ENCODE results near the gene SNX5. TPM values are rescaled to one million over a fixed set of nuclear protein-coding genes. Genes with fewer than 3 reads are reported as not detected.
A peak's percentile ranks its signal among the peaks of the same experiment; 100 is the strongest.

Gene SNX5
- total and polyA plus RNA-seq, 2 of the 13 experiments (the other 11 are each of a cell fraction or from before 2014, with no cell fraction given) = 664 to 1,040 TPM

DNA sequence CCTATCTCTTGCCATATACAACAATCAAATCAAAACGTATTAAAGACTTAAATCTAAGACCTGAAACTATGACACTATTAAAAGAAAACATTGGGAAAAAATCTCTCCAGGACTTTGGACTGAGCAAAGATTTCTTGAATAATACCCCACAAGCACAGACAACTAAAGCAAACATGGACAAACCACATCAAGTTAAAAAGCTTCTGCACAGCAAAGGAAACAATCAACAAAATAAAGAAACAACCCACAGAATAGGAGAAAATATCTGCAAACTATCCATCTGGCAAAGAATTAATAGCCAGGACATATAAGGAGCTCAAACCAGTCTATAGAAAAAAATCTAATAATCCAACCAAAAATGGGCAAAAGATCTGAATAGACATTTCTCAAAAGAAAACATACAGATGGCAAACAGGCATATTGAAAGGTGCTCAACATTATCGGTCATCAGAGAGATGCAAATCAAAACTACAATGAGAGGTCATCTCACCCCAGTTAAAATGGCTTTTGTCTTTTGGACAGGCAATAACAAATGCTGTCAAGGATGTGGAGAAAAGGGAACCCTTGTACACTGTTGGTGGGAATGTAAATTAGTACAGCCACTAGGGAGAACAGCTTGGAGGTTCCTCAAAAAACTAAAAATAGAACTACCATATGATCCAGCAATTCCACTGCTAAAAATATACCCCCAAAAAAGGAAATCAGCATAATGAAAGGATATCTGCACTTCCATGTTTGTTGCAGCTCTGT lies 76.2 kb downstream of the SNX5 start (continued):
- no peak for TF ChIP-seq MAFK (conservative IDR thresholded peaks at IDR 0.05 in 1 of 2, IDR thresholded peaks at IDR 0.05 in 1 of 2; ENCODE audit: low read length in 2 of 2)
- no peak for TF ChIP-seq ZNF530 (CRISPR knock-in tag; IDR thresholded peaks at IDR 0.05; ENCODE audit: low read depth)
- TF ChIP-seq SPEN (CRISPR knock-in tag; IDR thresholded peaks at IDR 0.05; ENCODE audit: low read depth) = no peak
- no peak for TF ChIP-seq ZNF720 (CRISPR knock-in tag; IDR thresholded peaks at IDR 0.05)
- no peak for TF ChIP-seq ZNF12 (CRISPR knock-in tag; IDR thresholded peaks at IDR 0.05)
- TF ChIP-seq, protein P1, sequence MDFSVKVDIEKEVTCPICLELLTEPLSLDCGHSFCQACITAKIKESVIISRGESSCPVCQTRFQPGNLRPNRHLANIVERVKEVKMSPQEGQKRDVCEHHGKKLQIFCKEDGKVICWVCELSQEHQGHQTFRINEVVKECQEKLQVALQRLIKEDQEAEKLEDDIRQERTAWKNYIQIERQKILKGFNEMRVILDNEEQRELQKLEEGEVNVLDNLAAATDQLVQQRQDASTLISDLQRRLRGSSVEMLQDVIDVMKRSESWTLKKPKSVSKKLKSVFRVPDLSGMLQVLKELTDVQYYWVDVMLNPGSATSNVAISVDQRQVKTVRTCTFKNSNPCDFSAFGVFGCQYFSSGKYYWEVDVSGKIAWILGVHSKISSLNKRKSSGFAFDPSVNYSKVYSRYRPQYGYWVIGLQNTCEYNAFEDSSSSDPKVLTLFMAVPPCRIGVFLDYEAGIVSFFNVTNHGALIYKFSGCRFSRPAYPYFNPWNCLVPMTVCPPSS (IDR thresholded peaks at IDR 0.05) = no peak
- peak; percentile 28; the same call in 1 of the 2 replicates for TF ChIP-seq THAP11 (CRISPR knock-in tag; IDR thresholded peaks at IDR 0.05)
- no peak for TF ChIP-seq EHMT2 (IDR thresholded peaks at IDR 0.05; ENCODE audit: borderline replicate concordance, low read depth, low read length)
- no peak for TF ChIP-seq ZNF468 (CRISPR knock-in tag; IDR thresholded peaks at IDR 0.05)
- TF ChIP-seq IKZF4 (CRISPR knock-in tag; IDR thresholded peaks at IDR 0.05; ENCODE audit: borderline replicate concordance, low read depth, not compliant biosample characterization) = no peak
- TF ChIP-seq, protein P2, sequence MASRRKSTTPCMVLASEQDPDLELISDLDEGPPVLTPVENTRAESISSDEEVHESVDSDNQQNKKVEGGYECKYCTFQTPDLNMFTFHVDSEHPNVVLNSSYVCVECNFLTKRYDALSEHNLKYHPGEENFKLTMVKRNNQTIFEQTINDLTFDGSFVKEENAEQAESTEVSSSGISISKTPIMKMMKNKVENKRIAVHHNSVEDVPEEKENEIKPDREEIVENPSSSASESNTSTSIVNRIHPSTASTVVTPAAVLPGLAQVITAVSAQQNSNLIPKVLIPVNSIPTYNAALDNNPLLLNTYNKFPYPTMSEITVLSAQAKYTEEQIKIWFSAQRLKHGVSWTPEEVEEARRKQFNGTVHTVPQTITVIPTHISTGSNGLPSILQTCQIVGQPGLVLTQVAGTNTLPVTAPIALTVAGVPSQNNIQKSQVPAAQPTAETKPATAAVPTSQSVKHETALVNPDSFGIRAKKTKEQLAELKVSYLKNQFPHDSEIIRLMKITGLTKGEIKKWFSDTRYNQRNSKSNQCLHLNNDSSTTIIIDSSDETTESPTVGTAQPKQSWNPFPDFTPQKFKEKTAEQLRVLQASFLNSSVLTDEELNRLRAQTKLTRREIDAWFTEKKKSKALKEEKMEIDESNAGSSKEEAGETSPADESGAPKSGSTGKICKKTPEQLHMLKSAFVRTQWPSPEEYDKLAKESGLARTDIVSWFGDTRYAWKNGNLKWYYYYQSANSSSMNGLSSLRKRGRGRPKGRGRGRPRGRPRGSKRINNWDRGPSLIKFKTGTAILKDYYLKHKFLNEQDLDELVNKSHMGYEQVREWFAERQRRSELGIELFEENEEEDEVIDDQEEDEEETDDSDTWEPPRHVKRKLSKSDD (CRISPR knock-in tag; IDR thresholded peaks at IDR 0.05; ENCODE audit: low read depth) = no peak
- peak; percentile 54 for TF ChIP-seq KDM6A (CRISPR knock-in tag; IDR thresholded peaks at IDR 0.05; ENCODE audit: low read depth)
- no peak for TF ChIP-seq HNRNPLL (IDR thresholded peaks at IDR 0.05; ENCODE audit: low read depth, low read length, poor library complexity, severe bottlenecking)
- TF ChIP-seq ZNF3 (CRISPR knock-in tag; IDR thresholded peaks at IDR 0.05) = no peak
- no peak for TF ChIP-seq HOXA7 (CRISPR knock-in tag; IDR thresholded peaks at IDR 0.05)
- no peak for TF ChIP-seq LBX2 (CRISPR knock-in tag; IDR thresholded peaks at IDR 0.05; ENCODE audit: borderline replicate concordance)
- no peak for TF ChIP-seq ZC3H13 (CRISPR knock-in tag; IDR thresholded peaks at IDR 0.05)
- no peak for TF ChIP-seq ATF3 (CRISPR knock-in tag; IDR thresholded peaks at IDR 0.05)
- no peak for TF ChIP-seq EED (CRISPR knock-in tag; IDR thresholded peaks at IDR 0.05)
- no peak for TF ChIP-seq YY1 (IDR thresholded peaks at IDR 0.05; ENCODE audit: insufficient read depth, insufficient replicate concordance, low read depth, low read length)
- TF ChIP-seq ZNF616 (CRISPR knock-in tag; IDR thresholded peaks at IDR 0.05; ENCODE audit: low read depth) = no peak
- TF ChIP-seq ZNF256 (CRISPR knock-in tag; conservative IDR thresholded peaks at IDR 0.05) = no peak
- TF ChIP-seq NR2F6 (IDR thresholded peaks at IDR 0.05) = peak; percentile 24; the same call in 1 of the 2 replicates
- TF ChIP-seq NR2F6 (CRISPR knock-in tag; IDR thresholded peaks at IDR 0.05) = no peak
- no peak for TF ChIP-seq IRF9 (CRISPR knock-in tag; IDR thresholded peaks at IDR 0.05; ENCODE audit: borderline replicate concordance)
- TF ChIP-seq CENPT (CRISPR knock-in tag; IDR thresholded peaks at IDR 0.05; ENCODE audit: low read depth) = no peak
